LNCaP clone FGC (cell line): ENCODE measurements around the gene ARHGEF39.

ENCODE experiments used
- DNase-seq: peaks from one replicate; pipeline ENCODE4 v3.0.0-alpha.2; 2011; ENCODE audit warnings: low read depth
- H3K4me3 ChIP-seq: 2 replicates; pipeline ENCODE4 v1.5.1; 2011; ENCODE audit warnings: mild to moderate bottlenecking, low read depth, low read length, control low read depth
- CTCF ChIP-seq: IDR thresholded peaks from 2 replicates; pipeline ENCODE4 v1.5.1; 2012; ENCODE audit warnings: mild to moderate bottlenecking; ENCODE audit not compliant: control insufficient read depth, insufficient read depth; ENCODE audit errors: extremely low read depth

Gene ARHGEF39

GRCh38 chr9:35635730-35636129 is 29.3 kb downstream of the ARHGEF39 start:
- H3K4me3 ChIP-seq: no peak overlapping the region
- TF ChIP-seq CTCF: no peak
- no peak for DNase-seq

- no peak for DNase-seq
- TF ChIP-seq CTCF: no peak
These were observed 35.4 kb downstream of the ARHGEF39 start for GRCh38 chr9:35629597-35629996.

GRCh38 chr9:35628389-35628991 is 36.5 kb downstream of the ARHGEF39 start:
- no peak for DNase-seq
- no peak for TF ChIP-seq CTCF
- no peak overlapping the region for H3K4me3 ChIP-seq

More at GRCh38 chr9:35629597-35629996, 35.4 kb downstream of the ARHGEF39 start:
- H3K4me3 ChIP-seq: no peak overlapping the region

- no peak overlapping the region for H3K4me3 ChIP-seq
- no peak for TF ChIP-seq CTCF
- DNase-seq: no peak
These were observed 37.4 kb downstream of the ARHGEF39 start for GRCh38 chr9:35627575-35627974.

- no peak overlapping the region for H3K4me3 ChIP-seq
- no peak for DNase-seq
- TF ChIP-seq CTCF: no peak
These were observed 45.2 kb downstream of the ARHGEF39 start for GRCh38 chr9:35619800-35620158.

- DNase-seq: no peak
- TF ChIP-seq CTCF: no peak
- no peak overlapping the region for H3K4me3 ChIP-seq
These were observed 45.9 kb downstream of the ARHGEF39 start for GRCh38 chr9:35618854-35619799.
